Measurements from ENCODE around the gene RNF103.

DNA sequence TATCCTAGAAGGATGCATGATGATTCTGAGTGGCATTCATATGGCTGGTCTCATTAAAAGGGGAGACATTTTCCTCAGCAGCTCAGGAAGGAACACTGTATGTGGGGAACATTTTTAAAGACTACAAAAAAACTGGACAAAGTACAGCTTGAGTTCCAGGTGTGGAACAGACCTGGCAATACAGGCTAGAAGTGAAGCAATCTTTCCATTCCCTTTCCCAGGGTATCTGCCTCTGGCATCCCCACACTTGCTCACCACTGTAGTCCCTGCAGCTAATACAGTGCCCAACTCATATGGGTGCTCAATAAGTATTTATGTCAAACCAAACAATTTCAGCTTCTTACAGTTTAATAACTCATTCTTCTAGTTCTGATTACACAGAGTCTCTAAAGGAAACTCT, 8.1 kb downstream of the RNF103 start:
- no peak for TF ChIP-seq POLR2A (IDR thresholded peaks at IDR 0.05)
- no peak for TF ChIP-seq CTCF (IDR thresholded peaks at IDR 0.05)

Measured in body of pancreas (tissue), 4 donors.